Common myeloid progenitor, CD34-positive (primary cell): ENCODE measurements around the gene TFB1M.

Experiments used
- CTCF ChIA-PET: fragments of 350-600 bp; sonication (Branson Sonifier 250); formaldehyde crosslinking; loops from one replicate; lab custom pipeline; 2021; ENCODE audit warnings: antibody characterized with exemption; lab: Charles Lee
- POLR2A ChIA-PET: fragments of 350-600 bp; sonication (Branson Sonifier 250); formaldehyde crosslinking; loops from one replicate; lab custom pipeline; 2021; ENCODE audit warnings: antibody characterized with exemption; lab: Charles Lee
- DNase-seq, 3 donors: peaks; one replicate each; pipeline versions ENCODE4 v3.0.0 to v3.0.0-alpha.2; 2013
- H3K27ac ChIP-seq, 2 experiments: 1 replicate in 1 of 2; 2 replicates in 1 of 2; pipeline ENCODE4 v1.7.0; 2013; ENCODE audit warnings: inconsistent platforms in 2 of 2, low read length in 2 of 2, mild to moderate bottlenecking in 2 of 2, low read depth in 1 of 2, moderate library complexity in 1 of 2; ENCODE audit not compliant: severe bottlenecking in 2 of 2, insufficient read depth in 1 of 2, poor library complexity in 1 of 2
- H3K27me3 ChIP-seq, 5 experiments: replicated peaks in 2 of 5; 1 replicate in 3 of 5; 2 replicates in 2 of 5; pipeline versions ENCODE4 v1.6.1 to v1.7.0; 2013; ENCODE audit warnings: low read length in 4 of 5, mild to moderate bottlenecking in 2 of 5, moderate library complexity in 2 of 5, inconsistent platforms in 1 of 5; ENCODE audit not compliant: insufficient read depth in 5 of 5, control insufficient read depth in 4 of 5
- H3K36me3 ChIP-seq, 4 experiments: 1 replicate in 2 of 4; 2 replicates in 2 of 4; pipeline versions ENCODE4 v1.6.1 to v1.7.0; 2013; ENCODE audit warnings: low read length in 3 of 4, control low read depth in 1 of 4, mild to moderate bottlenecking in 1 of 4; ENCODE audit not compliant: control insufficient read depth in 4 of 4, insufficient read depth in 4 of 4
- H3K4me1 ChIP-seq, 4 experiments: 1 replicate in 3 of 4; 2 replicates in 1 of 4; pipeline versions ENCODE4 v1.6.1 to v1.7.1; 2013; ENCODE audit warnings: low read length in 3 of 4, mild to moderate bottlenecking in 3 of 4, control low read depth in 1 of 4, inconsistent platforms in 1 of 4, moderate library complexity in 1 of 4; ENCODE audit not compliant: control insufficient read depth in 4 of 4, insufficient read depth in 4 of 4; ENCODE audit errors: control extremely low read depth in 1 of 4
- H3K4me3 ChIP-seq, 7 experiments: 1 replicate in 4 of 7; 2 replicates in 3 of 7; pipeline versions ENCODE4 v1.5.1 to v1.7.0; 2013; ENCODE audit warnings: mild to moderate bottlenecking in 7 of 7, low read length in 6 of 7, moderate library complexity in 6 of 7, inconsistent platforms in 2 of 7, low read depth in 2 of 7, control low read depth in 1 of 7; ENCODE audit not compliant: insufficient read depth in 4 of 7, control insufficient read depth in 1 of 7; ENCODE audit errors: extremely low read depth in 1 of 7
- H3K9me3 ChIP-seq, 5 experiments: 1 replicate in 4 of 5; 2 replicates in 1 of 5; pipeline versions ENCODE4 v1.6.1 to v1.7.1; 2013; ENCODE audit warnings: low read length in 4 of 5, mild to moderate bottlenecking in 2 of 5, inconsistent platforms in 1 of 5, low read depth in 1 of 5, moderate library complexity in 1 of 5; ENCODE audit not compliant: control insufficient read depth in 4 of 5, insufficient read depth in 2 of 5; ENCODE audit errors: control extremely low read depth in 1 of 5
- WGBS: methylation state at CpG from one replicate; pipeline ENCODE4 v1.1.5; 2013; ENCODE audit not compliant: insufficient coverage; 5-methylcytosine and 5-hydroxymethylcytosine counted together

The TFB1M gene

GRCh38 chr6:155274533-155274932 lies 39.8 kb downstream of the TFB1M start:
- CTCF ChIA-PET = no interaction called here
- Histone ChIP-seq H3K9me3 (no peaks in the 10 kb centered on the region), H3K4me3 (no peak overlapping the region), H3K36me3 (peaks cover 13 to 37% (median 33%) of the 10 kb centered on the region in 4 experiments), H3K4me1 (peaks cover 0 to 12% (median 0%) of the 10 kb centered on the region in 4 experiments), H3K27ac (no peak overlapping the region), H3K27me3 (no peaks in the 10 kb centered on the region)
- no CpG with 5 or more reads among the region's 1 CpG for WGBS
- POLR2A ChIA-PET = no interaction called here
- DNase-seq = peak in 1 of 3 donors; percentile 10

DNA sequence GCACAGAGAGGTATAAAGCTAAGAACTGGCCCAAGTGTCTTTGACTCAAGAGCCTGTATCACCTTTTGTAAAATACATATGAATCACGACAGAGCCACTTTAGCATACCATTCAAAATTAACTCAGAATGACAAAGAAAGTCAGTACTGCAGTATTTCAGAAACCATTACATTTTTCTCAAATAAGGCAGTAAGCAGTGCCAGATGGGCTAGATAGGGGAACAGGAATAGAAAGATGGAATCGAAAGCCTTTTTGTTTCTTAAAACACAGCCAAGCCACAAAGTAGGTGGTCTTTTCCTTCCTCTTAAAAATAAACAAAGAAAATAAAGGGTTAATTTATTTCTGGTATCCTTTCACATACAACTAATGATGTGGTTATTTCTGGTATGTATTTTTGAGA lies 40.2 kb downstream of the TFB1M start:
- Histone ChIP-seq H3K9me3 (no peaks in the 10 kb centered on the region), H3K36me3 (peaks cover 13 to 37% (median 29%) of the 10 kb centered on the region in 4 experiments), H3K4me1 (peaks cover 0 to 12% (median 0%) of the 10 kb centered on the region in 4 experiments), H3K4me3 (no peak overlapping the region), H3K27ac (no peak overlapping the region), H3K27me3 (no peaks in the 10 kb centered on the region)
- ChIA-PET POLR2A (no interaction called here), CTCF (no interaction called here)
- DNase-seq = no peak
- WGBS = 83% methylated on average over 1 of the region's 2 CpGs

- Histone ChIP-seq H3K27me3 (no peaks in the 10 kb centered on the region), H3K4me1 (peaks cover 0 to 12% (median 0%) of the 10 kb centered on the region in 4 experiments), H3K4me3 (no peak overlapping the region), H3K9me3 (no peaks in the 10 kb centered on the region), H3K27ac (no peak overlapping the region), H3K36me3 (peaks cover 11 to 32% (median 24%) of the 10 kb centered on the region in 4 experiments)
- peak in 2 of 3 donors; percentile 15 to 45 for DNase-seq
- 79% methylated on average over 2 of the region's 3 CpGs for WGBS
- POLR2A ChIA-PET = interaction anchor here (0.6 kb wide), 1 partner anchor 1444 kb away, joined by 3 read pairs; no protein-coding TSS in a partner anchor
- CTCF ChIA-PET = interaction anchor here (1.4 to 1.8 kb wide), 2 partner anchors 9 to 405 kb away, joined by 3 to 5 read pairs; no protein-coding TSS in a partner anchor
These were observed 40.9 kb downstream of the TFB1M start for GRCh38 chr6:155273431-155273830.

DNA sequence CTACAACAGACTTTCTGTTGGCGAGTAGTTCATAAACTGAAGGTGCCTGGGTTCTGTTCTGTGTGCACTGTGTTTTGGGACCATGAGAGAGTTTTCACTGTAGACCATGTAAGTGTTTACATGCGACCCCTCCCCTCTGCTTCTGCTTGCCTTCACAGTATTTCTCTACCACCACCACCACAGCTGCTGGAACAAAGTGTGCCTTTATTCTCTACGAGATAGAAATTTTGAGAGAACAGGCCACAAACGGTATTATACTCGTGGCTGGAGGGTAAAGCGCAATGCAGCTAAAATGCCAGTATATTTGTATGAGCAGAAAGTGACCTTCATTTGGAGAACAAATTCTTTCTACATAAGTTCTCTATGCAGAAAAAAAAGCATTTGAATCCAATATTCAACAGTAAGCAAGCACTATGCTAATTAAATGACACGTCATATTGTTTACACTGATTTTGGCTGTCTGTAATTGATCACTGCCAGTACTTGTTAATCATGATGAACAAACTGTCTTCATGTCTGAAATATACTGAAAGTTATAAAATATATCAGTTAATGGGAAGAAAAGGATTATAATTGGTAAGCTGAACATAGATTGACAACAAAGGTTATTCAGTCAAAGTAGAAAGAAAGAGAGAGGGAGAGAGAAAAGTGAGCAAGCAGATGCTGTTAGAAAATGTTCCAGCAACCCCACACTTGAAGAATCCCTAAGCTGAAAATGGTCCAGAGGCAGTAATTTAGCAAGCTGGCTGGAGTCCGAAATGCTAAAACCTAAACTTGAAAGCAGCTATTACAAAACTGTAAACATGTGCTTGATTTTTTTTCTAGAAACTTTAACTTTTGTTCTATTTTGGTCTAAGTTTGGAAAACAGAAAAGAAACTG lies 41.7 kb downstream of the TFB1M start:
- Histone ChIP-seq H3K27me3 (no peaks in the 10 kb centered on the region), H3K36me3 (peaks cover 9 to 27% (median 19%) of the 10 kb centered on the region in 4 experiments), H3K9me3 (no peaks in the 10 kb centered on the region), H3K4me3 (no peak overlapping the region), H3K4me1 (peaks cover 0 to 12% (median 0%) of the 10 kb centered on the region in 4 experiments), H3K27ac (no peak overlapping the region)
- 95% methylated on average over 4 of the region's 8 CpGs for WGBS
- ChIA-PET POLR2A (interaction anchor here (0.6 kb wide), 1 partner anchor 1445 kb away, joined by 3 read pairs; no protein-coding TSS in a partner anchor), CTCF (interaction anchor here (0.8 to 1.8 kb wide), 4 partner anchors 9 to 405 kb away, joined by 3 to 5 read pairs (median 4); no protein-coding TSS in a partner anchor)
- no peak for DNase-seq

DNA sequence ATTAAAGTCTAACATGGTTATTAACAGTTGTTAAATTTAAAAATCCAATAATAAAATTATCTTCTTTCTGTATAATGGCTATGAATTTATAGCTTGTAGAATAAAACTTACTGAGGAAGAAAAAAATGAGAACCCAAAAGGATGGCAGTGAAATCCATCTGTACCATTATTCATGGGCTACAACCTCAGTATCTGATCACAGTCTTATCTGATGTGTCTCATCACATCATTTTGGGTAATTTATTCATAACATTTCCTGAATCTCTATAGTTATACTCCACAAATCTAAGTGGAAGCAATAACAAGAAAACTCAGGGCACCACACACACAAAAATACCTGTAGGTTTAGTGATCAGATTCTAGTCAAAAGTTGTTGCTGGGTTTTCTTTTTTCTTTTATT lies 43.1 kb downstream of the TFB1M start:
- no peaks in the 10 kb centered on the region for H3K9me3 ChIP-seq
- no peaks in the 10 kb centered on the region for H3K27me3 ChIP-seq
- peaks cover 5 to 28% (median 21%) of the 10 kb centered on the region in 4 experiments for H3K36me3 ChIP-seq
- no peak overlapping the region for H3K27ac ChIP-seq
- ChIA-PET POLR2A (no interaction called here), CTCF (interaction anchor here (1.0 to 1.2 kb wide), 2 partner anchors 10 to 427 kb away, joined by 3 read pairs; no protein-coding TSS in a partner anchor)
- no peak for DNase-seq
- H3K4me1 ChIP-seq = peaks cover 0 to 12% (median 0%) of the 10 kb centered on the region in 4 experiments
- H3K4me3 ChIP-seq = no peak overlapping the region

- Histone ChIP-seq H3K27me3 (no peaks in the 10 kb centered on the region), H3K36me3 (peaks cover 5 to 24% (median 17%) of the 10 kb centered on the region in 4 experiments), H3K27ac (no peak overlapping the region), H3K4me1 (peaks cover 0 to 12% (median 0%) of the 10 kb centered on the region in 4 experiments), H3K4me3 (no peak overlapping the region), H3K9me3 (no peaks in the 10 kb centered on the region)
- 100% methylated on average over 1 of the region's 7 CpGs for WGBS
- POLR2A ChIA-PET = no interaction called here
- CTCF ChIA-PET = interaction anchor here (1.0 to 1.2 kb wide), 2 partner anchors 10 to 427 kb away, joined by 3 read pairs; no protein-coding TSS in a partner anchor
- DNase-seq = no peak
These were observed 43.7 kb downstream of the TFB1M start for GRCh38 chr6:155270561-155271091.
